GM18907 (cell line): ENCODE results near the gene U2AF2.

ENCODE experiments used
- ATAC-seq: cut with Tn5 transposase; IDR thresholded peaks from one replicate; pipeline ENCODE4 v1.9.1; 2021; ENCODE audit warnings: mild to moderate bottlenecking, moderate library complexity; ENCODE audit not compliant: unreplicated experiment

The U2AF2 gene

DNA sequence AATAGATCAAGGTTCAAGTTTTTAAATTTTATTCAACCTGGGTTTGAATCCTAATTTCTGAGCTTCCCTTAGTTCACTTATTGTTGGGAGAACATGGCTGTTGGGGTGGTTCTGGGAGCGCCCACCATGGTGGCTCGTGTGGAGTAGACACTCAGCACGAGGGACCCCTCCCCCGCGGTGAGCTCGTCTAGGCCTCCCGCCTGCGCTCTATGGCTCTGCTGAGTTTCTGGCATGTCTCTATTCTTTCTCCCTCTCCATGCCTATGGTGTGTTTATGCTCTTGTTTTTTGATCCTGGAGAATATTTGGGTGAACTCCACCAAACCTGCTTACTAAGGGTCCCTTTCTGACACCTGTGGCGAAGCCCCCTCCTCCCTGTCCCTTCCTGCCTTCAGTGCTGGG is 18.6 kb downstream of the U2AF2 start:
- no peak for ATAC-seq

DNA sequence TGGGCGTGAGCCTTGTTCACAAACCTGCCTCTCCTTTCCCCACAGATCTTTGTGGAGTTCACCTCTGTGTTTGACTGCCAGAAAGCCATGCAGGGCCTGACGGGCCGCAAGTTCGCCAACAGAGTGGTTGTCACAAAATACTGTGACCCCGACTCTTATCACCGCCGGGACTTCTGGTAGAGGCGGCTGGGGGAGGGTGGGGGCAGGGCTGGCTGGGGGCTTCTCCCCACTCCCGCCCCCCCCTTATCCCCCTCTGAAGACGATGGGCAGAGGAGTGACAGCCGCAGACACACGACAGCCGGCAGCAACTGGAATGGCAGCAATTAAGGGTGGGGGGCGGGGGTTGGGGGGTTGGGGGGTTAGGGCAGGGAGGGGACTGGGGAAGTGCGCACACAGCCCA is 19.1 kb downstream of the U2AF2 start:
- ATAC-seq, result no peak

GRCh38 chr19:55674459-55674840 is 19.6 kb downstream of the U2AF2 start:
- ATAC-seq, result no peak

DNA sequence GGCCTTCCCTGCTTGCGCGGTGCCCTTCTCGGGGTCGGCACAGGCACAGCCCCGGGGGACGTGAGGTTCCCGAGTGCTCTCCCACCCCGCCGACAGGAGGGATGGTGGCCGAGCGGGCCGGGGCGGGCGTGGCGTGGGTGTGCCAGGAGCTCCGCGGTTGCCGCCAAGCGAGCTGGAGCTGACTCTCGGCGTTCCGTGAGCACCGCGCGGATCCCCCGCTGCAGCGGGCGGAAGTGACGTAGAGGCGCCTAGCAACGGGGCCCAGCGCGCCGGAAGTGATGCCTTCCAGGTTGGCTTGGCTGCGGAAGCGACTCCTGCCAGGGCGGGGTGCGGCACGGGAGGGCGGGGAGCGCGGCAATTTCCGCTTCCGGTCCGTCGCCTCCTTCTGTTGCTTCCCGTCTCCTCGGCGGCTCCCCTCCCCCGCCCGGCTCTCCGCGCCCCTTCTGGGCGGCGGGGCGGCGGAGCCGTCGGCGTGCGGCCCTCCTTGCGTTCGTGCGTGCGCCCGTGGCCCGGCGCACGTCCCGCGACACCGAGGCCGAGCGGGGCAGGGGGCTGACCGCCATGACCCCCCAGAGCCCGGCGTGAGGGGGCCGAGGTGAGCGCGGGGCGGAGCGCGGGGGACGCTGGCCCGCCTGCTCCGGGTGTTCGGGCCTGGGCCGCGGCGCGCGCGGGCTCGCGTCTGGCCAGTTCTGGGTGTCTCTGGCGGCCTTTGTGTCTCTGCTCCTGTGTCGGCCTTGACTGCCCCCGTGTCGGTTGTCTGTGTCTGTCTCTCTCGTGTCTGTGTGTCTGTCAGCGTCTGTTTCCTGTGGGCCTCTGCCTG is 20.2 kb downstream of the U2AF2 start, which contains the start of gene EPN1:
Gene EPN1, plus strand, starts transcription at position 386 of the 820 bp plus-strand sequence. CDS start 3,402 bp downstream, outside the sequence.
- peak; percentile 67 for ATAC-seq

- no peak for ATAC-seq
Measured at GRCh38 chr19:55675661-55676354, 21.0 kb downstream of the U2AF2 start.

GRCh38 chr19:55676383-55676782 is 21.5 kb downstream of the U2AF2 start:
- ATAC-seq, result no peak

DNA sequence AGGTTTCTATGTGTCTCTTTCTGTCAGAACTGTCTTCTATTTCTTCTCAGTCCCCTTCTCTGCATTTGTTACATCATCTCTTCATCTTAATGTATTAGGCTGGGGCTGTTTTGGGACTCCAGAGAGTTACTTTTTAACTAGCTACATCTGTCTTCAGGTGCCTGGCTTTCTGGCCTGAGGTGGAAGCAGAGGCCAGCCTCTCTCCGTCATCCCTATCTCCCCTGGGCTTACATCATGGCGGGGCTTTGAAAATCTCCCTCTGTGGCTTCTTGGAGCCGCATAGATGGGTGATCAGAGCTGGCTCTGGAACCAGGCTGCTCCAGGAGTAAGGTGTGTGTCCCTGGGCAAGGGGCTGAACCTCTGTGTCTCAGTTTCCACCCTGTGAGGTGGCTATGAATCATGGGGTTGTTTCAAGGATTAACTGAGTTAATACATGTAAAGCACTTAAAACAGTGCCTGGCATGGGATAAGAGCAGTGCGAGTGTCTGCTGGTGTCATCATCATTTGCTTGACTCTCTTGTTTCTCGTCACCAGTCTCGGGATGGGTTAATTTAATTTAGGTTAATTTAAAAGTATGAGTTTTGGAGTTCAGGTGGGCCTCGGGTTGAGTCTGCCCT is 22.2 kb downstream of the U2AF2 start:
- ATAC-seq, result no peak

GRCh38 chr19:55677572-55678028 is 22.8 kb downstream of the U2AF2 start:
- ATAC-seq, result no peak

DNA sequence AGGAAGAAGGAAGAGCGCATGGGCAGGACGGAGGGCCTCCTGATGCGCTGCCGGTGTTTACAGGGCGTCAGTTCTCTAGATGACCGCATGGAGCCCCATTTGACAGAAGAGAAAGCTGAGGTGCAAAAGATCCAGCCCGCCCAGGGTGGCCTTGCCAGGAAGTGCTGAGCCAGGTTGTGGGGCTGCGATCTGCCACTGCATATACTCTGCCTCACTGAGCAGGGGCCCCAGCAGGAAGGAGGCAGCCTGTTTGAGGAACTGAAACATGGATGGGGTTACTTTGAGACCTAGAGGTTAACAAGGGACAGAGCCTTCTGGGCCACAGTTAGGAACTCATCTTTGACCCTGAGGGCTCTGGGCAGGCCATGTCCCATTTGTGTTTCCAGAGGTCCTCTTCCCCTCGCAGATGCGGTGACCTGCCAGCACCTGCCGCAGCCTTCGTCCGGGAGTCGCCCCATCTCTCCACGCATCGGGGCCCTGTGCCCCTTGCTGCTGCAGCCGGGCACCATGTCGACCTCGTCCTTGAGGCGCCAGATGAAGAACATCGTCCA is 23.4 kb downstream of the U2AF2 start:
- peak; percentile 74 for ATAC-seq

- no peak for ATAC-seq
Measured at GRCh38 chr19:55679343-55680257, 24.8 kb downstream of the U2AF2 start.

DNA sequence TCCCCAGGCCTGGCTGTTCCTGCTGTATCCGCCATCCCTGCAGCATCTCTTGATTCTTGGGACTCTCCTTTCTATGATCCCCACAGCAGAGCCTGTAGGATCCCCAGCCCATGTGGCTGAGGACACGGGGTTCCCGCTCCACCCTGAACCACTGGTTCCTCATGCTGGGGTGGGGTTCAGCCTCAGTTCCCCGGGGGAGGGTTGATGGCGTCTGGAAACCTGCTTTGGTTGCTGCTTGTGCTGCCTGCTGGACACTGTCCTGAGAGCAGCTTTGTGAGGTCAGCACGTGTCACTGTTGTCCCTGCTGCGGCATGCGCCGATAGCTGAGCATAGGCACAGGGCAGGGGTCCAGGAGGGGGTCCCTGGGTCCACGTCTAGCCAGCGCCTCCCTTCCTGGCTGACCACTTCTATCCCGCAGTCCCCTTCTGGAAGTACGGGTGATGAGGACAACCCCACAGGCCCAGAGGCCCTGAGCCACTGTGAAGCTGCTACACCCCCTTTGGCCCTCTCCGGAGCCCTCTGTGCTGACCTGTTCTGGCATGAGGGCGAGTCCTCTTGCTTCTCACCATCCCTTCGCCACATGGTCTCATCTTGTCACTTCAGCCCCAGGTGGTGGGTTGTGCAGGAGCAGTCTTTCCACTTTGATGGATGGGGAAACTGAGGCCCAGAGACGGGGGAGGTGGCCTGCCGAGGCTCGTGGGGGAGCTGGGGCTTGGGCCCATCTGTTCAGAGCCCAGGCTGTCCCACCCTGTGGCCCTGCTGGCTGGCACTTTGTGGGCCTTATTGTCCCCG is 25.7 kb downstream of the U2AF2 start:
- ATAC-seq, result no peak

- ATAC-seq, result no peak
Measured at GRCh38 chr19:55681131-55682092, 26.6 kb downstream of the U2AF2 start.

DNA sequence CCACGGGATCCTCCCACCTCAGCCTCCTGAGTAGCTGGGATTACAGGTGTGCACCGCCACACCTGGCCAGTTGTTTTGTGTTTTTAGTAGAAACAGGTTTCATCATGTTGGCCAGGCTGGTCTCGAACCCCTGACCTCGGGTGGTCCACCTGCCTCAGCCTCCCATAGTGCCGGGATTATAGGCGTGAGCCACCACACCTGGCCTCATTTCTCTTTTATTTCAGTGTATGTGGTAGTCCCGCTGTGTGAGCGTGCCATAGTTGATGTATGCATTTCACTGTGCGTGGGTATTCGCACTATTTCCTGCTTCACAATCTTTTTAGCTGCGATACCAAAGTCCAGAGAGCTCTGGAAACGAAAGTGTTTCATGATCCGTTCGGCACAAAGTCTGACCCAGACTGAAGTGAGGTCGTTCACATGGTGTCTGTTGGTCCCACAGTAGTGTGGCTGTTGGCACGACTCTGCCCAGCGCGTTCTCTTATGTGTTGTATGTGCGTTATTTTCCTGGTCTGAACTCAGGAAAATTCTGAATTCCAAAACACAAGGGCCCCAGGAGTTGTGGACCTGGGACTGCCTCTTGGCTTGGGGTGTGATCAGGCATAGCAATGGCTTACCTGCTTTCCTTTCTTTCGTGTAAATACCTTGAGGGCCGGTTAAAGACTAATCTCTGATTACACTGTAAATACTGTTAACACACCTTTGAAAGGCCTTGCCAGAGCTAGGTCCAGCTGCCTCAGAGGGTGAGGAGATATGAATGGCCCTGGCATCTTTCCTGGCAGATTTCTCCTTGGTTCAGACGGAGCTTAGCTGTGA is 28.8 kb downstream of the U2AF2 start:
- ATAC-seq, result no peak

DNA sequence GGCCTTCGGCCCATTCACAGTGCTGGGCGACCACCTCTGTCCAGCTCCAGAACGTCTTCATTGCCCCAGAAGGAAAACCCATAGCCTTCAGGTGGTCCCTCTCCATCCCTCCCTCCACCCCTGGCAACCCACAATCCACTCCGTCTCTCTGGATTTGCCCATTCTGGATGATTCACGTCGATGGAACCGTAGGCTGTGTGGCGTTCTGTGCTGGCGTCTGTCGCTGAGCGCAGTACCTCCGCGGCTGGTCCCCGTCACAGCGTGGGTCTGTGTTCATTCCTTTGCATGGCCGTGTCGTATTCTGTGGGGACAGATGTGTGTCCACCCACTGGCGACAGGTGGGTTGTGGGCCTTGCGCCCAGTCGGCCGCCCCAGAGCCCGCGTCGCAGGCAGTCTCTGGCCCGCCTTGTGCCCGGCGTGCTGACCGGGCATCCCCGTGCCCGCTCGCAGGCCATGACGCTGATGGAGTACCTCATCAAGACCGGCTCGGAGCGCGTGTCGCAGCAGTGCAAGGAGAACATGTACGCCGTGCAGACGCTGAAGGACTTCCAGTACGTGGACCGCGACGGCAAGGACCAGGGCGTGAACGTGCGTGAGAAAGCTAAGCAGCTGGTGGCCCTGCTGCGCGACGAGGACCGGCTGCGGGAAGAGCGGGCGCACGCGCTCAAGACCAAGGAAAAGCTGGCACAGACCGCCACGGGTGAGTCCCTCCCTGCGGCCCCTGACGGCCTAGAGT is 30.3 kb downstream of the U2AF2 start:
- ATAC-seq, result no peak

DNA sequence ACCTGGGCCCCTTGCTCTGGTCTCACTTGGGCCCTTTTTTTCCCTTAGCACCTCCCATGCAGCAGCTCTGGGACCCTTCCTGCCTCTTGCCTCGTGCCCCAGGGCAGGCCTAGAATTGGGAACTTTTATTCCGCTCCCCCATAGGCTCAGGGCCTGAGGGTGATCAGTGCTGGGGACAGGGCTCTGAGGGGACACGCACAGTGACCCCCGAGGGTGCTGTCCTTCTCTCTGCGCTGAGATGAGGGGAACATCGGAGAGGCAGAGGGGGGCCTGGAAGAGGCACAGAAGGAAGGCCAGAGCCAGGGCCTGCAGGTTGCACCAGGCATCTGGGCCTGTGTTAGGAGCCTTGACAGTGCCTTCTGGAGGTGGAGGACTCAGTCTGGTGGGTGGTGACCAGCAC is 30.9 kb downstream of the U2AF2 start:
- ATAC-seq, result no peak

DNA sequence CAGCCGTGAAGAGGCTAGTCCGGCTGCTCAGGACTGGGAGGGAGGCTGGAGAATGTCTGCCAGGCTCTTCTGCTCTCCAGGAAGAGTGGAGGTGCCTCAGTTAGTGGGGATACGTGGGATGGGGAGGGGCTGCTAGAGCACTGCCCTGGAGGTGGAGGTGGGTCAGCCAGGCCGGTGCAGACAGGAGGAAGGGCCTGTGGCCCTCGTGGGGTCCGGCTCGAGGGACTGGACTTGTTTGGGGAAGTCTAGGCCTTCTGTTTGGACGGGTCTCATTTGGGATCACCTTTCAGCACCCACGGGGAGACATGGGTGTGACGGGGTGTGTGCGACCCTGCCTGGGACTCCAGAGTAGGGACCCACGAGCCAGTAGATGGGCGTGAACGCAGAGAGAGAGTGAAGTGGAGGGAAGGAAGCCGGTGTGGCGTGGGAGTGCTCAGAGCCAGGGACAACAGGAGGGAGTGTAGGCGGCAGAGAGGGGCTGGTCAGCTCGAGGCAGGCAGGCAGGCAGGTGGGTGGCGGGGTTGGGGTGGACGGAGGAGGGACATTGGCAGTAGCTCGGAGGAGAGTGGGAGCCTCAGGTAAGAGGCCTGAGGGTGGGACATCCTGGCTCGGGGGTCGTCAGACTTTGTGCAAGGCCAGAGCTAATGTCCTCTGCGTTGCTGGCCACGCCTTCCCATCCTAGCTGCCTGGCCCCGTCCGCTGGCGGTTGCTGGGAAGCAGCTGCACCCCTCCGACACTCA is 31.6 kb downstream of the U2AF2 start:
- no peak for ATAC-seq
